Putamen (tissue), 1 donor: ENCODE data around the gene MBOAT7.

ENCODE experiments used
- DNase-seq: peaks from one replicate; pipeline ENCODE4 v3.0.0-alpha.2; 2016; ENCODE audit warnings: low spot score

The MBOAT7 gene

DNA sequence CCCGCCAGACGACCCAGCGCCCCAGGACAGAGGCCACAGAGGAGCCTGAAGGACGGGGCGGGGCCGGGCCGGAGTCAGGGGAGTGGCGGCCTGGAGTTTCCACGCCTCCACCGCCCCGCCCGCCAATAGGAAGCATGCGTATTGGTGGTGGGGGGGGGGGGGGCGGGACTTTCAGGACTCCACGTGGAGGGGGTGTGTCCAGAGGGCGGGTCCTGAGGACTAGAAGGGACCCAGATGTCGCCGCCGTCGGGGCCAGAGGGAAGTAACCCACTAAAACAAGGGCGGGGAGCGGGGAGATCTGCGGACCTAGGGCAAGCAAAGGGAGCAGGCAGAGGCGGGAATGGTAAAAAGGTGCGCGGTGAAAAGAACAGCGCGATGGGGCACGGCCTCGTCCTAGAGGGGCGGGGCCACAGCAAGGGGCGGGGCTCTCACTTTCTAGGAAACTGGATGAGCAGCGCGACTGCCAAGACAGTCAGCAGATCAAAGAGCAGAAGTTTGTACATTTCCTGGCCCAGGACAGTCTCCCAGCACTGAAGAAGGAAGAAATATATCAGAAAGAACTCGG, 27.1 kb downstream of the MBOAT7 start:
- peak; percentile 46 for DNase-seq

DNA sequence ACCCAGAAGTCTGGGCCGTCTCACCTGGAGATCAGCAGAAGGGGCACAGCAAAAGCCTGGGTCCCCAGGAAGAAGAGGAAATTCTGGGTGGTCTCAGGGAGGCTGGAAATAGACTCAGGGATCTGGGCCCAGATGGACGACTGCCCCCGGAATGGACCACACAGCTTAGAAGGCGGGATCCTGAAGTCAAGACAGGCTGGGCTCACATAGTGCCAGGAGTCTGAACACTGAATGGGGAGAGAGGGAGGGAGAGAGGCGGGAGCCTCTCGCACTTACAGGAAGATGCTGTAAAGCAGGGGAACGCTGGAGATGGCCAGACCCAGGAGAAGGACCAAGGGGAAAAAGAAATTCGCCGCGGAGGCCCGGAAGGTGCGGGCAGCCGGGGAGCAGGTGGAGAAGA, 28.5 kb downstream of the MBOAT7 start:
- DNase-seq = no peak

DNA sequence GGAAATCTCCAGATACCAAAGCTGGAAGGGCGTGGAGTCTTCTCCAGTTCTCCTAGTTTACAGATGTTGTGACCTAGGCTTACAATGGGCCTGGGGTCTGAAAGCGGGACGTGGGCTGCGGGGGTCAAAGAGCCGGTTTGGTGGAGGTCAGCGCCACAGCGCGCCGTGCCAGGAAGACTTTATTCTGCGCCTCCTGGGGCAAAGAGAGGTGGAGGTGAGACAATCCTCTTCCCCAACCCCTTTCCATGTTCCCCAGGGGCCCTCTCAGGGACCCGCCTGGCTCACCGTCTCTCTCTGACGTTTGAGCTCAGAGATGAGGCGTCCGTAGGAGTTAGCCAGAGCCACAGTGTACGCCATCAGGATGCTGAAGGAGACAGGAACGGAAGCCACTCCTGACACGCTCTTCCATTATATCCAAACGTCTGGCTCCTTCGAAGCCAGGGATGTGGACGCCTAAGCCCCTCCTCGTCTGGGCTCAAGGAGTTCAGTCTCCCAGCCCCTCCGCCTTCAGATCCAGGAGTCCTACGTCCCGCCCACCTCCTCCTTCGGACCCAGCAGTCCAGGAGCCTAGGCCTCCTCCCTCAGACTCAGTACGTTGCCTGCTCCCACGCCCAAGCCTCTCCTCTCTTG, 29.1 kb downstream of the MBOAT7 start:
- no peak for DNase-seq

DNA sequence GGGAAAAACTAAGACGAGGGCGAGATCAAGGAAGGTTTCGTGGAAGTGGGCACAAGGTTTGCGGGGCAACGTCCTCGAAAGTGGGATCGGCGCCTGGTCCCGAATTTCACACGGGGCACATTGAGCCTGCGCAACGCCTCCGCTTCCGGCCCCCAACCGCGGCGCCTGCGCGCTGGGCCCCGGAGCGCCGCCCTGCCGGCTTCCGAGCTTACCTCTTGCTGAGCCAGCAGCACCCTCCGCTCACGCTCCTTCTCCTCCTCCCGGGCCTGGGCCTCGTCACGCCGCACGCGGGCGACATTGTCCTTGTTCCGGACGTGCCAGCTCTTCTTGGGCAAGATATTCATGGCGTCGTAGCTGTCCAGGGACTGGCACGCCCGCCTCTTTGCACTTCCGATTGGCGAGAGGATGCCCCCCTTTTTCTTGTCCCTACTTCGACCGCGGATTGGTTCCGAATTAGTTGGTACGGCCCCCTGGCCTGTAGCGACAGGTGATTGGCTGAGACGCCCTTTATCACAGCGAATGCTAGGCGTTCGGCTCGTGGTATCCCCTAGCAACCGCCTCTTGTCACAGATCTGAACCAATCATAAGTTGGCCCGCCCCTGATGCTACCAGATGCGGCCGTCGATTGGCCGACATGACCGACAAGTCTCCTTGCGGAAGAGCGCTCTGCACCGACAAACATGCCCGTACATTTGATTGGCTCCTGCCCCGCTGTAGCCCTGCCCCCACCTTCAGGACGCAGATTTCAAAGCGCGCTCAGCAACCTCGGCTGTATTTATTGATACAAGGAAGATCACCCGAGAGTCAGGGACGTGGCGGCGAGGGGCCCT, 29.8 kb downstream of the MBOAT7 start, which contains the start of gene LENG1:
LENG1 (minus strand) TSS at position 370 of the 830 bp plus-strand sequence; CDS start at position 344, 26 bp downstream.
- peak; percentile 100 for DNase-seq

DNA sequence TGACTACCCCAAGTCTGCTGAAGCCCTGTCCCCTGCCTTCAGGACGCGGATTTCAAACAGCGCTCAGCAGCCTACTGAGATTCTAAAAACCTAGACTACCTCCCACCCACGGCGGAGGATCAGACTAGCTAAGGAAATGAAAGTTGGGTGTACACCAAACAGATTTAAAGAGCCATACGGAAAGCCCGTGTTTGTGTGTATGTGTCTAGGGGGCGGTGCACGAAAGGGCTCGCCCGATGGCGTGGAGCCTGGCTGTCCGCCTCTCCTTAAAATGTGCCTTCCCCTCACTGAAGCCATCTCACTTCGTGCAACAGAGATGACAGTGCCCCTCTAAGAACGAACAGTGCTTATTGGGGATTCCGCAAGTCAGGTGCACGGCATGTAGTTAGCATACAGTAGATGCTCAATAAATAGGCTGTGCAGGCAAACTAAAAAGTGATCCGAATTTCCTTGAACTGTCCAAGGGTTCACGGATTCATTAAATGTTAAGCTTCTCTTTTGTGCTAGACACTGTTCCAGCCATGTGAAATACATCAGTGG, 30.5 kb downstream of the MBOAT7 start:
- DNase-seq = no peak

DNA sequence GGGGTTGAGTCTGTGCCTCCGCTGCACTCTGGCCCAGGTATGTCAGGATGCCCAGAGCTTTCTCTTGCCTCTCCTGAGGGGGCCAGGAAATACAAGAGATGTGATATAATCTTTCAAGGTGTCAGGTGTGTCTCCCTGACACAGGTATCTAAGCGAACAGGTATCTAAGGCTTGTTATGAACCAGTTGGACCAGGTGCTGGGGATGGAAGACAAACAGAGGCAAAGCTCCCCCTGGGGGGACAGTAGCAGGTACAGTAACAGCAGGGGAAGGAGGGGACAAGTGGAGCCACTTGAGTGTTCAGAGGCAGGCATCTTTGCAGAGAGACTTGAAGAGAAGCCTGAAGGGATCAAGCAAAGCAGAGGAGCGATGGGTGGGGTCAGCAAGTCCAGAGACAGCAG, 32.4 kb downstream of the MBOAT7 start:
- no peak for DNase-seq

DNA sequence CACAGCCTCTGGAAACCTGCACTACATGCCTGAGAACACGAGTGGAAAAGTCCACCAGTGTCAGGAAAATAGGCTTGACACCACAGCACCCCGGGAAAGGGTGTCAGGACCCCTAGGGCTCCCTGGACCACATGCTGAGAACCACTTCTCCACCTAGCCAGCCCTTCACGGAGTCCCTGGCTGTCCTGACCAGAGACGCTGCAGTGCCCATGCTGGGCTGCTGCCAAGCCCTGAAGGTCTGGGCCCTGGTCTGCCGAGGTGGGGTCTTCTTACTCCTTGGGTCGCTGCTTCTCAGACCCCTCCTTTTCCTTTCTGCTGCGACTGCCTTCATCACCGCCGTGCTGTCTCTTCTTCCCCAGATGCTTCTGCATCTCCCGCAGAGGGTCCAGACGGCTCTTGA, 32.9 kb downstream of the MBOAT7 start:
- no peak for DNase-seq

DNA sequence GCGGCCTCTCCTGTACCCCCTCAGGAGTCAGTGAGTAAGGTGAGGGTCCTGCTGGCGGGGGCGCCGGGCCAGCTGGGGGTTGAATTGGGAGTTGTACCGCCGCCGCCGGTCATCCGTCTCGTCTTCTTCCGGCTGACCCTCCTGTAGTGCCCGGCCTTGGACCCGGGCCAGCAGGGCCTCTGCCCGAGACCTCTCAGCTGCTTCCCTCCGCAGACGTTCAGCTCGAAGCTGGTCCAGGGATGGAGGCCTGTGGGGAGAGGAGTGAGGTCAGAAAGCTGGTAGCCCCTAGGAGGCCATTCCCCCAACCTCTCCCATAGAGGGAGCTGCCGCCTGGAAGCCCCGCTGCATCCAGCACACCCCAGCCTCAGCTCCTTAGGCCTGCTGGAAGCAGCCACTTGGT, 33.7 kb downstream of the MBOAT7 start:
- DNase-seq = no peak

DNA sequence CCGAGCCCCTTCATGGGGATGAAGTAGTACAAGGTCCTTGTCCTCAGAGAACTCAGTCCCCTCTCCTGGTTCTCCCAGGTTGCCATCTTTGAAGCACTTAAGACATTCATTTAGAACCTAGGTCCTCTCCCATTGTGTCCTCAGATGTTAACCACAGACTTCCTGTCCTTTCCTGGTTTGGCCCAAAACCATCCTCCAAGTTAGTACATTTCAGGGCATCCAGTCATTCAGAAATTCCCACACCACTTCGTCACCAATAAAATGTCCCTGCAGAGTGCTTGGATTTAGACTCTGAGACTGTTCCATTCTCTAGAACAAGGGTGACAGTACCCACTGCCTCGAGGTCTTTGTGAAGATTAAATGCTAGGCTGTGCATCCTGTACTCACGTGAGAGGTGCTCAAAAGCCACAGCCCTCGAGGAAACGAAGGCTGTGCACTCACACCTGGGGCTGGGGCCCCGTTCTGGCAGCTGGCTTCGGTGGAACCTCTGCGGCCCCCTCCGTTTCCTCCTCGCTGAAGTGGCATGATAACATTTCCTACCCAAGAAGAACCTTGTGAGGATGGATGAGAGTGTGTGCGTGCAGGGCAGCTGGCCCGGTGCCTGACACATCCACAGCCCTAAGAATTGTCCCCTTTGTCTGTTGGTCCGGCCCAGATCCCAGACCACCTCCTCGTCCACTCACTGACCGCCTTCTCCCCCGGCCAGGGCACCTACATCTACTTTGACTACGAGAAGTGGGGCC, 34.6 kb downstream of the MBOAT7 start:
- no peak for DNase-seq

DNA sequence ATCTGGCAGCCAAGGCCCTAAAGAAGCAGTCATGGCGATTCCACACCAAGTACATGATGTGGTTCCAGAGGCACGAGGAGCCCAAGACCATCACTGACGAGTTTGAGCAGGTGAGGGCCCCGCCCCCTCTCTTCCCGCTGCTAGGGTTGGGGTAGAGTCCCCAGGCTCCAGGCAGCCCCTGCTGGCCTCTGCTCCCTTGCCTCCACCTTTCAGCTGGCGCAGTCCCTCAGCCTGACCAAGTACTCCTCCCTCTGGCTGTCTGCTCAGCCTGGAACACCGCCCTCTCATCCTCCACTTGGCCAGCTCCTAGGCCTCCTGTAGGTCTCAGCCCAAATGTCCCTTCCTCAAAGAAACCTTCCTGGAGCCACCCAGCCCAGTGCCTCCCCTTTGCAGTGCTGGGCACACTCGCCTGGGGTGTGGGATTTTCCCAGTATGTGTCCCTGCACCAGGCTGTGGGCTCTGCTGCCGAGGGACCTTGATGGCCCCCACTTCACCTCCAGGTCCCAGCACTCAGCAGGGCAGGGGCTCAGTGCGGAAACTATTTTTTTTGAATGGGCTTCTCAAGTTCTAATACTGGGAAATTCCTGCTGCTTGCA, 35.6 kb downstream of the MBOAT7 start:
- no peak for DNase-seq

DNA sequence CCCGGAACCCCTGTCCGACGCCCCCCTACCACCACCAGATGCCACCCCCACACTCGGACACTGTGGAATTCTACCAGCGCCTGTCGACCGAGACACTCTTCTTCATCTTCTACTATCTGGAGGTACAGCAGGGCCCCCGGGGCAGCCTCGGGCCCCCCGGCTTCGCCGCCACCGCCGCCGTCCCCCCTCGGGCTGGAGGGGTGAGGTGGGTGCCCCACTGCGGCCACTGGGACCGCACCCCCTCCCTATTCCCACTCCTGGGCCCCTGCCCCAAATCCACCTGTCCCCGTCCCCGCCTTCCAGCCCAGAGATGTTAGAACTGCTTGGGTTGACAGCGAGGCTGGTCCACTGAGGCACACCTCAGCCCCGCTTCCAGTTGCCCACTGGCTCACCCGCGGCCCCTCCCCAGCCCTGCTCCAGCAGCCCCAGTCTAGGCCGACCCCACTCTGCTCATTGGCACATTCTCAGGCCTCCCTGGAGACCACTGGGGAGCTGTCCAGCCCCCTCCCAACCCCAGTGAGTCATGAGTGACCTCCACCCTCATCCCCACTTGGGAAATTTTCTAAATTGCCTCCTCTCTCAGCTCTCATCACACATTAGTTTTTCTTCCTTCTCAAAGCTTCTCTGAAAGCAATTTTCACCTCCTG, 36.4 kb downstream of the MBOAT7 start:
- DNase-seq = no peak

DNA sequence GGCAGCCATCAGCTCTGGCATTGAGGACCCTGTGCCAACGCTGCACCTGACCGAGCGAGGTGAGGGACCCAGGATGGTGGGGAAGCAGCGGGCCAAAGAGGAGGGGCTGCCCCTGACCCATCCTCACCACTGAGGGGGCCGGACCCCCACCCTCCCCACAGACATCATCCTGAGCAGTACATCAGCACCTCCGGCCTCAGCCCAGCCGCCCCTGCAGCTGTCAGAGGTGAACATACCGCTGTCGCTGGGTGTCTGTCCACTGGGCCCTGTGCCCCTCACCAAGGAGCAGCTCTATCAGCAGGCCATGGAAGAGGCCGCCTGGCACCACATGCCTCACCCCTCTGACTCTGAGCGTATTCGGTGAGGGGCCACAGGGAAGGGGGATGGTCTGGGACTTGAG, 37.1 kb downstream of the MBOAT7 start:
- DNase-seq = no peak

DNA sequence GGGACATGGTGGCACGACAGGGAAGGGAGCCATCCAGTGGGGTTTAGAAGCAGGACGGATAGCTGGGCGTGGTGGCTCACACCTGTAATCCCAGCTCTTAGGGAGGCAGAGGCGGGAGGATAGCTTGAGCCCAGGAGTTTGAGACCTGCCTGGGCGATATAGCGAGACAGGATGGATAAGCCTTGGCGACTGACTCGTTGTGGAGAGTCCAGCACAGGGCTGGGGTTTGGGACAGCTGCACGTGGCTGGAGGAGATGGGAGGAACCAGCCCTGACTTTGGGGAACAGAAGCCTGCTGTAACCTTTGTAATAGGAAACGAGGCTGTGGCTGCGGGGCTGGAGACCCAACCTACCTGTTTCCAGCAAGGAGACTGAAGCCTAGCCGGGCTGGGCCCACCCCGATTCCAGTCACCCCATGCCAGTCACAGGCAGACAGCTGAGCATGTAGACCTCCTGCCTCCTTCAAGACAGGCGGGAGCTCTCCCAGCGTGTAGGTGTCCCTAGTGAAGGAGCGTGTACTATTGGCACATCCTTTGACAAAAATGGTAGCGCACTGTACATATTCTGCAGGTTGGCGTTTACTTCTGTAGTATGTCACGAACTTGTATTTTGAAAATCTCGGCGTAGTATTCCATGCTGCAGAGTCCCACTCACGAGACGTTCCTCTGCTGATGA, 37.9 kb downstream of the MBOAT7 start:
- peak; percentile 39 for DNase-seq

DNA sequence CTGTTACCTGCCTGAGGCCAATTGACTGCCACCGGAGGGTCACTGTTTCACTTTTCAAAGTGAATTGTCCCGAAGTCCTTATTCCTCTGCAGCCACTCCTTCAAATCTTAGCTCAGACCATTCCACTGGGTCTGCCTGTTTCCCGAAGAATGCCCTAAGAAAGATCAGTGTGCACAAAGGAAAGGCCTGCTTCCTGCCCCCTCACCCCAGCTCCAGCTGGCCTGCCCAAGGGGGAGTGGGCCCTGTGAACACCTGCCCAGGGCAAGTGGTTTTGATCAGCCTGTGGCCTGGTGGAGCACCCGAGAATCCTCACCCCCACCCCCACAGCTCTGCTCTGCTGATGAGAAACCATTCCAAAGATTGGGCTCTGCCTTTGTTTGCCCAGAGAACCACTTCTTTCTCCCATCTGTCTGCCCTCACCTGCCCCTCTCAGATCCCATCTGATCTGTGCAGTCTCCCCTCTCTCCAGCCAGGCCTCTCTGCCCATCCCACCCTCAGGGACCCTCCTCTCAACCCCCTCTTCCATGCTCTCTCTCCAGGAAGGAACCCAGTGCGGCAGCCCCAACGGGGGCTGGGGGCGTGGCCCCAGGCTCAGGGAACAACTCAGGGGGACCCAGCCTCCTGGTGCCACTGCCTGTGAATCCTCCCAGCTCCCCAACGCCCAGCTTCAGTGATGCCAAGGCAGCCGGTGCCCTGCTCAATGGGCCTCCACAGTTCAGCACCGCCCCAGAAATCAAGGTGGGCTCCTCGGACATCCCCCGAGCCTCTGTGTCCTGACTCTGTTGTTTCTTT, 40.2 kb downstream of the MBOAT7 start:
- no peak for DNase-seq

DNA sequence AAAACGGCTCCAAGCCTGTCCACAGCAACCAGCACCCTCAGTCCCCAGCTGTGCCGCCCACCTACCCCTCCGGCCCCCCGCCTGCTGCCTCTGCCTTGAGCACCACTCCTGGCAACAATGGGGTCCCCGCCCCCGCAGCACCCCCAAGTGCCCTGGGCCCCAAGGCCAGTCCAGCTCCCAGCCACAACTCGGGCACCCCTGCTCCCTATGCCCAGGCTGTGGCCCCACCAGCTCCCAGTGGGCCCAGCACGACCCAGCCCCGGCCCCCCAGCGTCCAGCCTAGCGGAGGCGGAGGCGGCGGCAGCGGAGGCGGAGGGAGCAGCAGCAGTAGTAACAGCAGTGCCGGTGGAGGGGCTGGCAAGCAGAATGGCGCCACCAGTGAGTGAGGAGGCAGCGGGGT, 41.2 kb downstream of the MBOAT7 start:
- no peak for DNase-seq

DNA sequence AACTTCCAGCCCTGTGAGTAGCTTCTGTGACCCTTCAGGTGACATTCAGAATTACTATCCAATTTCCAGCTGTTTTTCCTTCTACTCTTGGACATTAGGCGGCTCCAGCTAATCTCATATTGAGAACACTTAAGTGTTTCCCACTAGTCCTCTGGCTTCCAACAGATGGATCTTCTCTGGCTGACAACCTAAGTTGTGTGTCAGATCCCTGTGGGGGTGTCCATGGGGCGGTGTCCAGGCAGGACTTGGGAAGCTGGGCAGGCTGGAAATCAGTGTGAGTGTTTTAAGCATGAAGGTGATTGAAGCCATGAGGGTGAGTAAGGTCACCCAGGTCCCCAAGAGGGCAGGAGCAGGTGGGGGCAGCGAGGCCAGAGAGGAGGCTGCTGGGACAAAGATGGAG, 41.7 kb downstream of the MBOAT7 start:
- DNase-seq = no peak

DNA sequence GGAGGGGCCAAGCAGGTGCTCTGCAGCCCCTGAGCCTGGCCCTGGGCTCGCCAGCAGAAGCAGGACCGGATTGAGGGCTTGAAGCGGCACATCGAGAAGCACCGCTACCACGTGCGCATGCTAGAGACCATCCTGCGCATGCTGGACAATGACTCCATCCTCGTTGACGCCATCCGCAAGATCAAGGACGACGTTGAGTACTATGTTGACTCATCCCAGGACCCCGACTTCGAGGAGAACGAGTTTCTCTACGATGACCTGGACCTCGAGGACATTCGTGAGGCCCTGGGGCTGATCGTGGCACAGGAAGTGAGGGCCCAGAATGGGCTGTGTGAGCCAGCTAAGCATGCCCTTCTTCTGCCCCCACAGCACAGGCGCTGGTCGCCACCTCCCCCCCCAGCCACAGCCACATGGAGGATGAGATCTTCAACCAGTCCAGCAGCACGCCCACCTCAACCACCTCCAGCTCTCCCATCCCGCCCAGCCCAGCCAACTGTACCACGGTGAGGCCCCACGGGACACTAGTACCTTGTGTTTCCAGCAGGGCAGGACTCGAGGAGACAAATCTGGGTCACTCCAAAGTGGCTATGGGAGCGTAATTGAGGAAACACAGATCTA, 43.7 kb downstream of the MBOAT7 start:
- DNase-seq = no peak

DNA sequence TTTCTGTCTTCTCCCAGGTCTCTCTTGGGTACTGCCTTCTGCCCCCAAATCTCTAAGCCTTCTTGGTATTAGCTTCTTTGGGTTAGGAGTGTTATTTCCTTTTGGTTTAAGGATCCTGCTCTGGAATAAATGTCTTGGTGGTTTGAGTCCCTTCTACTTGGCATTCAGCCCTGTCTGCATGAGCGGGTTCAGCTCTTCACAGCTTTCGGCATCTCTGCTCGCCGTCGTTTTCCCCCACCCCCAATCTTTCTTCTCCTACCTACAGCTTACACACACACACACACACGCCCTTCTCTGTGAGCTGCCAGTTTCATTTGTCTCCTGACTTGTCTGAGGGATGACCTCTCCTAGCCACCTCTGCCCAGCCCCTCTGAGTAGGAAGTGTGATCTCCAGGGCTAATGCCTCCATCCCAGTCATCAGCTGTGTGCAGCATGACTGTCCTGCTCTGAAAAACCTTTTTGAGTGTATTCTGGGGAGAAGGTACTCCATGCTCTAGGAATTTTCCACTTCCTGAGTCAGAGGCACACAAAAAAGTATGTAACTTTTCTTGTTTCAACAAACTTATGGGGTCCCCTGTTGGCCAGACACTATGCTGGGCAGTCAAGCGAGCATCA, 47.1 kb downstream of the MBOAT7 start:
- no peak for DNase-seq

DNA sequence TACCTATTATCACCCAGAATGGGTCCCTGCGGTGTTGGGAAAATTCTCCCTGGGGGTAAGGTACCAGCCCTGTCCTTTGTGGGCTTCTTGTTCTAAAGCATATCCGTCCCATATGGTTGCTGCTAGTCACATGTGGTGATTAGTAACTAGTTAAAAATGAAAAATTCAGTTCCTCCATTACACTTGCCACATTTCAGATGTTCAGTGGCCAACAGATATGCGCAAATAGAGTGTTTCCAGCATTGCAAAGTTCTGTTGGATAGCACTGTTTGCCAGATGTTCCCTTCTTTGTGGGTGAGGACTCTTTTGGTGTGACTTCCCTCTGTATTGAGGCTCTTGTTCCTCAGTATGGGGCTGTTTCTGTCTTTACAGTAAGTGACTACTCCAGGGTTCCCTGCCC, 48.0 kb downstream of the MBOAT7 start:
- DNase-seq = no peak
